GM13976 (cell line): ENCODE results near the gene KATNIP.

Experiments
- DNase-seq: peaks from one replicate; pipeline ENCODE4 v3.0.0; 2012; ENCODE audit warnings: low spot score
- in situ Hi-C: fragments of 300-500 bp; cut with MboI; formaldehyde crosslinking; loops from one replicate; pipeline ENCODE4 v1.12.0; 2022; ENCODE audit warnings: low sequenced_read_pairs, mixed read lengths, inconsistent platforms; ENCODE audit not compliant: unreplicated experiment
- TF ChIP-seq, protein P1 (sequence below): IDR thresholded peaks from 2 replicates; pipeline ENCODE4 v1.5.1; 2012; ENCODE audit warnings: borderline replicate concordance, mild to moderate bottlenecking; ENCODE audit not compliant: insufficient read depth; ENCODE audit errors: extremely low read depth, missing control alignments, control extremely low read depth

Gene KATNIP

GRCh38 chr16:27520982-27521673 is 28.8 kb upstream of the KATNIP start:
- in situ Hi-C loops = no loop called here
- no peak for DNase-seq
- TF ChIP-seq, protein P1, sequence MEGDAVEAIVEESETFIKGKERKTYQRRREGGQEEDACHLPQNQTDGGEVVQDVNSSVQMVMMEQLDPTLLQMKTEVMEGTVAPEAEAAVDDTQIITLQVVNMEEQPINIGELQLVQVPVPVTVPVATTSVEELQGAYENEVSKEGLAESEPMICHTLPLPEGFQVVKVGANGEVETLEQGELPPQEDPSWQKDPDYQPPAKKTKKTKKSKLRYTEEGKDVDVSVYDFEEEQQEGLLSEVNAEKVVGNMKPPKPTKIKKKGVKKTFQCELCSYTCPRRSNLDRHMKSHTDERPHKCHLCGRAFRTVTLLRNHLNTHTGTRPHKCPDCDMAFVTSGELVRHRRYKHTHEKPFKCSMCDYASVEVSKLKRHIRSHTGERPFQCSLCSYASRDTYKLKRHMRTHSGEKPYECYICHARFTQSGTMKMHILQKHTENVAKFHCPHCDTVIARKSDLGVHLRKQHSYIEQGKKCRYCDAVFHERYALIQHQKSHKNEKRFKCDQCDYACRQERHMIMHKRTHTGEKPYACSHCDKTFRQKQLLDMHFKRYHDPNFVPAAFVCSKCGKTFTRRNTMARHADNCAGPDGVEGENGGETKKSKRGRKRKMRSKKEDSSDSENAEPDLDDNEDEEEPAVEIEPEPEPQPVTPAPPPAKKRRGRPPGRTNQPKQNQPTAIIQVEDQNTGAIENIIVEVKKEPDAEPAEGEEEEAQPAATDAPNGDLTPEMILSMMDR = no peak

DNA sequence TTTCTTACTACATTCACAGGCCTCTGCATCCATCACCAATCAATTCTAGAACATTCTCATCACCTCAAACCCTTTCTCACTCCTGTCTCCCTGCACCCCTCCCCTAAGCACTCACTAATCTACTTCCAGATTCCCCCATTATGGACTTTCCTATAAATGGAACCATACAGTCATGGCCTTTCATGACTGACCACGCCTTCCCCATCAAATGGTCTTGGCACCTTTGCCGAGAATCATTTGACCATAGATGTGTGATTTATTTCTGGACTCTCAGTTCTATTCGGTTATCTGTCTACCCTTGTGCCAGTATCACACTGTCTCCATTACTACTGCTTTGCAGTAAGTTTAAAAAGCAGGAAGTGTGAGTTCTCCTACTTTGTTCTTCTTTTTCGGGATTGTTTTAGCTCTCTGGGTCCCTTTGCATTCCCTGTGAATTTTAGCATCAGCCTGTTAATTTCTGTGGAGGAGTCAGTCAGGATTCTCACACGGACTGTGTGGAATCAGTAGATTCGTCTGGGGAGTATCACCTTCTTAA is 27.7 kb upstream of the KATNIP start:
- TF ChIP-seq, protein P1 = no peak
- in situ Hi-C loops = no loop called here
- no peak for DNase-seq

- TF ChIP-seq, protein P1 = no peak
- DNase-seq = no peak
- in situ Hi-C loops = no loop called here
These were observed 23.8 kb upstream of the KATNIP start for GRCh38 chr16:27526180-27526579.

DNA sequence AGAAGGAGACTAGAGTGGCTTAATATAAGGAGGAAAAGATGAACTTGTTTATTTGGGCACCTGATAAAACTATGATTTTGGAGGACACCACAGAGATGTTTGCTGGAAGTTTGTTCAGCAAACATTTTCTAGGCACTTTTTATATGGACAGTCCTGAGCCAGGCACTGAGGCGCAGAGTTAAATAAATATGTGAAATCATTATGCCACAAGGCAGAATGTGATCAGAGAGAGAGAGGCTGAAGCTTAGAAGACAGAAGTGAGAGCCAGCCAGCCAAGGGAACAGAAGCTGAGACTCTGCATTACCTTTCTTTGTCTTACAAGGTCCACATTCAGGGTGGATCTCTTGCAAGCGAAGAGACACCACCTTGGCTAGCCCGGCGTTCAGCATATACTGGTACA is 21.6 kb upstream of the KATNIP start:
- in situ Hi-C loops = no loop called here
- no peak for DNase-seq
- TF ChIP-seq, protein P1 = no peak

DNA sequence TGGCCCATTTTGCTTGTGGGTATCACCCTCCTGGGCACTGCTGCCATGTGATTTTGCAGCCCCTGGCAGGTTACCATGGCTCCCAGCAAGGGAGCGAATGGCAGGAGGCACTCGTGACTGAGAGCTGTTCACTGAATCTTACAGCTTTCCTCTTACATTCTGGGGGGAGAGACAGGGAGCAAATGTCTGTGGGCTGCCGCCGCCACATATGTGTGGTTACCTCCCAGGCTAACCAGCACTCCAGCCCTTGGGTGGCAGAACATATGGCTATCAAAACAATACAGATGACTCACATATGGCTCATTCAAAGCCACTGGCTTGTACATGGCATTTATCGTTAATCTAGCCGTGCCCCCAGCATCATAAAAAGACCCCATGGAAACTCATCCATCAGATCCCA is 20.0 kb upstream of the KATNIP start:
- no peak for DNase-seq
- in situ Hi-C loops = no loop called here
- TF ChIP-seq, protein P1 = no peak

- in situ Hi-C loops = no loop called here
- TF ChIP-seq, protein P1 = no peak
- DNase-seq = no peak
These were observed 18.8 kb upstream of the KATNIP start for GRCh38 chr16:27531186-27531585.
